Non-pigmented ciliary epithelial cell (primary cell): Measurements from ENCODE around the gene PI4KA.
"Not testable (repeated sequence)": the region's sequence is repeated elsewhere in the genome, so short reads cannot be mapped to it uniquely, and the experiment has no call there.

Source experiments
- DNase-seq: peaks from one replicate; pipeline ENCODE4 v3.0.0-alpha.2; 2010; ENCODE audit warnings: low read depth

Gene PI4KA

DNA sequence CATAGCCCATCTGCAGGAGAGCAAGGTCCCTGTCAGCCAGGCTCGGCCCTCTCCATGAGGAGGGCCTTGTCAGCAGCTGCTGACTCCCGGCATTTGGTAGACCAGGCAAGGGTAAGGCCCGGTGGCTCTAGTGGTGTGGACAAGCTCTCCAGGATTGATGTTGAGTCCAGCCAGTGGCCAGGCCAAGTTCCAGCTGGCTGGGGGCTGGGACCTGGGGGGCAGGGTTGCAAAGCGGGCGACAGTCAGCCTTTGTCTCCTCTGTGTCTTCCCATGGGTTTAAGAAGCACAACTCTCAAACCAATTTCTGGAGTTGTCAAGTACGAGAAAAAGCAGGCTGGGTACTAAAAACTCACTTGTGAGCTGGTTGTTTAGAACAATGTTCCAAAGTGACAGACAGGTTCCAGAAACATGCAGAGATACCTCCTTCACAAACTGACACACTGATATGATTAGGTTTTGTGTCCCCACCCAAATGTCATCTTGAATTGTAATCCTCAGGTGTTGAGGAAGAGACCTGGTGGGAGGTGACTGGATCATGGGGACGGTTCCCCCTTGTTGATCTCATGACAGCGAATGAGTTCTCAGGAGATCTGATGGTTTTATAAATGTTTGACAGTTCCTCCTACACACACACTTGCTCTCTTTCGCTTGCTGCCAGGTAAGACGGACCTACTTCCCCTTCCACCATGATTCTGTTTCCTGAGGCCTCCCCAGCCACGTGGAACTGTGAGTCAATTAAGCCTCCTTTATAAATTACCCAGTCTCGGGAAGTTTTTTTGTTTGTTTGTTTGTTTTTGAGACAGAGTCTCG, 137.0 kb downstream of the PI4KA start:
- no peak for DNase-seq

DNA sequence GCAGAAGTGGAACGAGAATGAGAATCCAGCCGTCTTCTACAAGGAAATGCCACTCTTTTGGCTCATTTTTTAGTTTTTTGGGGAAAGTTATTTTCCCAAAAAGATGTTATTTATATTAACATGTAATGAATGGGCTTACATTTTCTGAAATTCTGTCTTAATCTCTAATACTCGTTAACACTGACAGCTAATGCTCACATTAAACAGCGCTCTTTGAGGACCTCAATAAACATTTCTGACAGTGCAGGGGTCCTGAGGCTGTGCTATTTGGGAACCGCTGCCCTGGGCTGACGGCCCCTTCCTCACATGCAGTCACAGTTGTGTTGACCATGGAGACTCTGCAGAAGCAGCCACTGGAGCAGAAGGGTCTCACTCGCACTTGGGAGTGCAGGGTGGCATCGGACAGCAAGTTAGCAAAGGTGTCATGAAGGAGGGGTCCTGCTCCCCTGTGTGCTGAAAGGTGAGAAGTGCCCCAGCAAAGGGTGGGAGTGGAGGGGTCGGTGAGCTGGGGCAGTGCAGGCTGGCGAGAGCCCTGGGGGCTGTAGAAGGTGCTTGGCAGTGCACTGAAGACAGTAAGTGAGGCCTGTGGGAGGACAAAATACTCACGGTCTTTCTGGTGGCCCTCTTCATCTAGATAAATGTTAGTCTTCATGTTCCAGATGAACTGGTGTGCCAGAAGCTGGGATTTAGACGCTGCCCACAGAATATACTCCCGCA, 137.8 kb downstream of the PI4KA start:
- no peak for DNase-seq

DNA sequence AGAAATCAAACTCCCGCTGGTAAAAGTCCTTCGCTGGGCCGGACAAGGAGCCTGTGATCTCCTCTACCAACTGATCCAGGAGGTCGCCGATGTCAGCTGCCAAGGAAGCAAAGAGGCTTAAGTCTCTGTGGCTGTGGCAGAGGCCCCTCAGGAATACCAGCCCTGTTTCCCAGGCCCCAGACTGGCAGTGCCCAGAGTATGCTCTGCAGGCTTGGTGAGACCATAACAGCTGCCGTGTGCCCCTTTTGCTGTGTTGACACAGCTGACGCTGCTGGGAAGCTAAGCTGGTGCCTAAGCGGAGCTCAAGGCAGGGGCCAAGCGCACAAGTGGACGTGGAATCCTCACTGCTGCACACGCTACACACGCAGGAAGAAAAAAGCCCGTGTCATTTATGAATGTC, 139.9 kb downstream of the PI4KA start:
- not testable (repeated sequence) for DNase-seq

DNA sequence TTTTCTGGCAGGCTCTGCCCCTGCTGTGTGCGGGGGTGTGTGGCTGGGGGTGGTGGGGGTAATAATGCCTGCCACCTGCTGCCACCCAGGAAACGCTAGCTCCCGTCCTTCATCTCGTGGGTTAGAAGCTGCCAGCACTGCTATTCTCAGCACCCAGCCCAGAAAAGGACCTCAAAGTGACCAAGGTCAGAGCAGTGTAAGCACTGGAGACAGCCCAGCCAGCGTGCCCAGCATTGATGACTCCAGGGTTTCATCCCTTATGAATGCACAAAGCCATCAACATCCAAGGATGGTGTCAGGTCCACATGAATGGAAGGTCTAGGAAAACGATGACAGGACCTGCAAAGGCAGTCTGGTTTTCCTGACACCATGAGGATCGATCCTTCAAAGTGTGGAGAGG, 140.6 kb downstream of the PI4KA start:
- DNase-seq, result not testable (repeated sequence)

DNA sequence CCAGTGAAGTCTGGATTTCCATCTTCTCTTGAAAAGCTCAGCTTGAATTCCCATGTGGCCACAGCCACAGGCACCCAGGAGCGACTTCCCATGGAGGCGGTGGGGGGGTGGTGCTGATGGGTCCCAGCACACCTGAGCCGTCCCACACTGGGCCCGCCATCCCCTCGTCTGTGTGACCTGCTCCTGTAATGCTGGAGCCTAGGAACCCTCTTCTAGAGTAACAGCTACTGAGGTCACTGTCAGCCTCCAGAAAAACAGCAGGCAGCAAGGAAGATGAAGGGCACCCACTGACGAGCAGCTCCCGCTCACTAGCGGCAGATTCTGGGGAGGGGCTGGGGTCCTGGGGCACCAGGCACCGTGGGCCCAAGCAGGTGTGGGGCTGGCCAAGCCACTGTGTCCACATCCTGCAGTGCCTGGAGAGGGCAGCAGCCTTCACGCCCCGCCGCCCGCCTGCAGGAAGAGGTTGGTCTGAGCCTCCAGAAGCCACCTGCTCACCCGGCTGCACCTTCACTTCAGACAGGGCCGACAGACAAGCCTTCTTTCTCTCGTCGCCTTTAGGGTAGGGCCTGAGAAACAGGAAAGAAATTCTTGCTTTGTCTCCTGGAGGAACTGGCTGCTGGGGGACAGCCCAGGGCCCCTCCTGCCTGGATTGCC, 141.3 kb downstream of the PI4KA start:
- DNase-seq, result not testable (repeated sequence)

DNA sequence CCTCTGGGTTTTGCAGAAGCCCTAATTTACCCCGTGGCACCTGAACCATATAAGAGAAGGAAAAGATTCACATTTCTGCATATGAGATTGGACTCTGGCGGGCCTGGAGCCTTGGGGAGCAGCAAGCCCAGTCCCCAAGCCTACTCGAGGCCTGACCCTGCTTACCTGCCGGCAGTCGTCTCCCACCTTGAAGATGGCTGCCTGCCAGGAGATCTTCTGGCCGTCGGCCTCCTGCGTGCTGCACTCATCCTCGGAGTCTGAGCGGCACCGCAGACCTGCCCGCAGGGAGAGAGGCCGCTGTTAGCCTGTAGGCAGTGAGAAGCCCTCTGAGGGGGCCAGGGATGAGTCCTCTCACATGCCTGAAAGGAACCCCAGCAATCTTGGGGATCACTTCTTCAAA, 145.5 kb downstream of the PI4KA start:
- not testable (repeated sequence) for DNase-seq

DNA sequence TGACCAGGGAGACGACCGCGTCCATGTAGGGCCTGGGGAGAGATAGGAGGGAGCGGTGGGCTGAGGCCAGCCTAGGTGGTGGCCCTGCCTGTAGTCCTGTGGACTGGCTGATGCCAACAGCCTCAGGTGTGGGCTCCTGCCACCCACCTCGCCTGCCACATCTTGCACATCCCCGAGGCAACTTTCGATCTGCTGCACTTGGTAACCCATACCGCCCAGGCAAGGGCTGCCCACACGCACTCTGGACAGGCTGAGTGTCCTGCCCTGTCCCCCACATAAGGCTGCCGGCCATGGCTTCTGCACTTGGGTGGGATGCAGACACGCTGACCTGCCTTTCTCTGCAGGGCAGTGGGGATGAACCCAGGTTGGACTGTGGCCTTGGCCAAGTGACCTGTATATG, 148.6 kb downstream of the PI4KA start:
- DNase-seq, result not testable (repeated sequence)

DNA sequence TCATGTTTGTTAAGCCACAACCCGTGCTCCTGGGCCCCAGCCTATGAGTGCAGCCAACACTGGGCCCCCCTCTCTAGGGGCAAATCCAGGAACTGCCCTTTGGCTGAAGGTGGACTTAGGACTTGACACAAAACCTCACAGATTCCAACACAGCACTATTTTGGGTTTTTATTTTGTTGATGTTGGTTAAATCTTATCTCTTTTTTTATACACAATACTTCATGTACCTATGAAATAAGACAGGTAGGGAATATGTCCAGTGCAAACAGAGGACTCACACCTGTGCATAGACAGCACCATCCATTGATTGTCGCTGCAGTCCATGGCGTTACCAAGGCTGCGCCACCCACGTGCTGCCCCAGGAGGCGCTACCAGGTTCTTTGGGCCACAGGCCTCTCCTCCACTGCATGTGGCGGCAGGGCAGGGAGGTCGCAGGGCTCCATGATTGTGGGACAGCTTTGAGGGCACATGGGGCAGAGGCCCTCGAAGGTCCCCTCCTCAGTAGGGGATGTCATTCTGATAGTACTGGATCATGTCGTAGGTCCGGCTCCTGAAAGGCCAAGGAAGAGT, 151.0 kb downstream of the PI4KA start:
- DNase-seq, result not testable (repeated sequence)

DNA sequence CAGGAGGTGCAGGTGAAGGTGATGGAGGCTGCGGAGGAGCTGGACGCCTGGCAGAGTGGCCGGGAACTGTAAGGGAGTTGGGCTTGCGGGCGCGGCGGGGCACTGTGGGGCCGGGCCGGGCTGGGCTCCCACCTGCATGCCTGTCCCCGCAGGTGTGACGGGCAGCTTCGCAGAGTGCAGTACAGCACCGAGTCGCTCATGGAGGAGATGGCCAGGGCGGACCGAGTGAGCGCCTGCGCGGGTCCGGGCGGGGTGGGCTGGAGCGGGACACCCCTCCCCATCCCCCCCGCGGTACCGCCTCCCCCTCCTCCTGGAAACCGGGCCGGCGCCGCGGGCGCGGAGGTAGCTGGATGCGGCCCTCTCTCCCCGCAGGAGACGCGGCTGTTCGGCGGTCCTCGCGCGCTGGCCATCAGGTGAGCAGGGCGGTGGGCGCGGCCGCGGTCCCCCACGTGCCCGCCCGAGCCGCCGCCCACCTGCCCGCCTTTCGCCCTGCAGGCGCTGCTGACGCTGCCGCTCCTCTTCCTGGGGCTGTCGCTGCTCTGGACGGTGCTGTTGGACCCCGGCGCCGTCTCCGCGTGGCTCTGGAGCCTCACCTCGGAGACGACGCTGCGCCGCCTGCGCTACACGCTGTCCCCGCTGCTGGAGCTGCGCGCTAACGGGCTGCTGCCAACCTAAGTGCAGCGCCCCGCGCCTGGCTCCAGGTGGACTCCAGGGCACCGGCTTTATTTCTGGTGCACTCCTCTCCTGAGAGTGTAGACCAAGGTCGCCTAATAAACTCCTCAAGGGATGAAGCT, 154.6 kb downstream of the PI4KA start:
- DNase-seq, result not testable (repeated sequence)

DNA sequence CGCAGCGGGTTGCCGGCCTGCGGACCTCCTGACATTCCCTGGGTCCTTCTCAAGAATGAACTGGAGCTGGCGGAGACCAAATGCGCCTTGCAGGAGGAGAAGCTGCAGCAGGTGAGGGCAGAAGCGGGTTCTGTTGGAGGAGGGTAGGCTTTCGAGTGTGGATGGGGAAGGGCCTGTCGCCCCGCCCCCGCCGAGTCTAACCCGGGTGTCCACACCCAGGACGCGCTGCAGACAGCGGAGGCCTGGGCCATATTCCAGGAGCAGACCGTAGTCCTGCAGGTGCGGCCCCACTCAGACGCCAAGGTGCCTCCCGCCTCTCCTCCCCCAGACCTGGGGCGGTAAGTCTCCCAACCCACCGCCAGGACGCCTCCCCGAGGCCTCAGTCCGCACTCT, 155.2 kb downstream of the PI4KA start:
- DNase-seq, result not testable (repeated sequence)

DNA sequence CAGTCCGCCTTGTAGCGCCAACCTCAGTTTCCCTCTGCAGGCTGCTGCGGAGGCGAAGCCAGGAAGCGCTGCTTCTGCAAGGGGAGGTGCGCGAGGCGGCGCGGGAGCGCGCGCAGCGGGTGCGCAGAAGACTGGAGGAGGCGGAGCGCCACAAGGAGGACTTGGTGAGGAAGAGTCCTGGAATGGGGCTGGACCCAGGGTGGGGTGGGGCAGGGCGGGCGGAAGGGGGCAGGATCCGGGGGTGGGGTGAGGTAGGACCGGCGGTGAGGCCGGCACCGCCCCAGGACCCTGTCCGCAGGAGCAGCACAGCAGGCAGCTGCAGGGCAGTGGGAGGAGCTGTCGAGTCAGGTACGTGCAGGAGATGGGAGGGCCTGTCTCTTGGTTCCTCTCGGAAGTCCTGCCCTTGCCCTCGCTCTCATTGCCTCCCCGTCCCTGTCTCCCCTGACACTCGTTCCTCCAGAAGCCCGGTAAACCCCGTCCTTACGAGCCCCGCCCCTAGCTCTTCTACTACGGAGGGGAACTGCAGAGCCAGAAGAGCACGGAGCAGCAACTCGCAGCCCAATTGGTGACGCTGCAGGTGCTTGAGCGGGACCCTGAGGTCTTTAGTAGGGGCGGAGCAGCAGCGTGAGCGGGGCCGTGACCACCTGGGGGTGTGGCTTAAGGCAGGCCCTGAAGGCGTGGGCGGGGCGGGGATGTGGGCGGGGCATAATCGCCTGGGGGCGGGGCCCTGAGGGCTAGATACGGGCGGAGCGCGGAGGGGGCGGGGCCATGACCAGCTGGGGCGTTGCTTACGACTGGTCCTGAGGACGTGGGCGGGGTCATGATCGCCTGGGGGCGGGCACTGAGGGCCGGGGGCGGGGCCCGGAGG, 155.8 kb downstream of the PI4KA start:
- peak; percentile 55 for DNase-seq

DNA sequence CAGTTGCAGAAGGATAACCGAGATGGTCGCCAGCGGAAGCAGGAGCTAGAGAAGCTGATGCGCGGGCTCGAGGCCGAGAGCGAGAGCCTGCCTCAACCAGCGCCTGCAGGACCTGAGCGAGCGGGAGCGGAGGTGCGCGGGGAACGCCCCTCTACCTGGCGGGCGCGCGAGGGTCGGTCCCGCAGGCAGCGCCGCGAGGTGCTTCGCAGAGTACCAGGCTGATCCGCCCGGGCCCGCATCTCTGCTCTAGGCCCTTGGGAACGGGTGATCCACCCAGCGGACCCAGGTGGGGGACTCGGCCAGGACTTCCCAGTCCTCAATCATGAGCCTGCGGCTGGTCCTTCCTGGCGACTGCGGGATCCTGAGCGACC, 156.5 kb downstream of the PI4KA start:
- not testable (repeated sequence) for DNase-seq

DNA sequence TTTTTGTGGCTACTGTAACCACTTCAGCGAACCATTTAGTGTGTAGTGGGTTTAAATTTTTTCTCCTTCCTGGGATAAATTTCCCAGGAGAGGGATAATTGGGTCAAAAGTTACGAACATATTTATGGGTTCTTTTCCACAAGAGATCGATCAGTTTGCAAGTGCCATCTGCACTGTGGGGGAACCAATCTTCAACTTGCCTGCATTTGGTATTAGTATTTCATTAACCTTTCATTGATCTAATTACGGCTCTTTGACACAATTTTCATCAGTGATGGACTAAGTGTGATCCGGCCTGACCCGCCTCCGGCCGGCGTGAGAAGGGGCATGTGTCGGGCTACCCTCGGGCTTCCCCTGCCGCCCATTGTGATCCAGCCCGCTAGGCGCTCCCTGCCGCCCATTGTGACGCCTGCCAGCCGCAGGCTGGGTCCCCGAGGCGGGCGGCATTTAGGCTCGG, 156.9 kb downstream of the PI4KA start:
- not testable (repeated sequence) for DNase-seq

DNA sequence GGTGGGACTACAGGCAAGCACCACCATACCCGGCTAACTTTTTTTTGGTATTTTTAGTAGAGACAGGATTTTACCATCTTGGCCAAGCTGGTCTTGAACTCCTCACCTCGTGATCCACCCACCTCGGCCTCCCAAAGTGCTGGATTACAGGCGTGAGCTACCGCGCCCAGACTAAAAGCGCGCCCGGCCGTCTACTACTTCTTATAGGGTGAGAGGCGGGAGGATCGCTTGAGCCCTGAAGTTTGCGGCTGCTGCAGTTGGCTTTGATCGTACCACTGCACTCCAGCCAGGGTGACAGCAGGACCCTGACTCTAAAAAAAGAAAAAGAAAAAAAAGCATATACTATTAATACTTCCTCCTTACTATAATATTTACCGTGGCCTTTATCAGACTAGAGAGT, 158.3 kb downstream of the PI4KA start:
- DNase-seq, result not testable (repeated sequence)

DNA sequence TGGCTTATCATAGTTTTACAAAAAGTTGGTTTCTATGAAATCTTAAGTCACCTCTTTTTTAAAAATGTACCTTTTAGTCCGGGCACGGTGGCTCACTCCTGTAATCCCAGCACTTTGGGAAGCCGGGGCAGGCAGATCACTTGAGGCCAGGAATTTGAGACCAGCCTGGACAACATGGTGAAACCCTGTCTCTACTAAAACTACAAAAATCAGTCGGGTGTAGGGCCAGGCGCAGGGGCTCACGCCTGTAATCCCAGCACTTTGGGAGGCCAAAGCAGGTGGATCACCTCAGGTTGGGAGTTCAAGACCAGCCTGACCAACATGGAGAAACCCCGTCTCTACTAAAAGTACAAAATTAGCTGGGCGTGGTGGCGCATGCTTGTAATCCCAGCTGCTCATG, 158.8 kb downstream of the PI4KA start:
- not testable (repeated sequence) for DNase-seq

DNA sequence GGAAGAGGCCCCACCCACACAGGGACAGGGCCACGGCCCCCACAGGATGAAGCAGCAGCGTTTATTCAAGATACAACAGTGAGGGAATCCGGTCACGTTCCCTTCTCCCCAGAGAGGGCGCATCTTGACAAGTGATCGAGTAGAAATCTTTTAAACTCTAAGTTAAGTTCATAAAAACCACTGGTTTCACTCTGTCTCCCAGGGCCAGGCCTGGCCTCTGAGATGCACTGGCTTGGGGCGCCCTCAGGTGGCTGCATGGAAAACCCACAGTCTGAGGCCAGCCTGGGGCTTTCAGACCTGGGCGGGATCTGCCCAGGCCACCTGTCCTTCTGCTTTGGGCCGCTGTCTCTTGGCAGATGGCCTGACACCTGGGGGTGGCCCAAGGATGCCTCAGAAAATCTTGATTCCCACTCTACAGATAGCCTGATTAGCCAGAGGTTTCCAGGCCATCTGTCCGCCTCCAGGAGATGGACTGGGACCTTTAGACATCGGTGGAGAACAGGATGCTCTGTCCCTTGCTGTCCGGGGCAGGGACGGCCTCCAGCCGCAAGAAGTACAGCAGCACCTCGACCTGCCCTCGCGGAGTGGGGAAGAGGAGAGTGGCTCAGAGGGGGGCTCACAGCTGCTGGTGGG, 161.0 kb downstream of the PI4KA start:
- peak; percentile 47 for DNase-seq

DNA sequence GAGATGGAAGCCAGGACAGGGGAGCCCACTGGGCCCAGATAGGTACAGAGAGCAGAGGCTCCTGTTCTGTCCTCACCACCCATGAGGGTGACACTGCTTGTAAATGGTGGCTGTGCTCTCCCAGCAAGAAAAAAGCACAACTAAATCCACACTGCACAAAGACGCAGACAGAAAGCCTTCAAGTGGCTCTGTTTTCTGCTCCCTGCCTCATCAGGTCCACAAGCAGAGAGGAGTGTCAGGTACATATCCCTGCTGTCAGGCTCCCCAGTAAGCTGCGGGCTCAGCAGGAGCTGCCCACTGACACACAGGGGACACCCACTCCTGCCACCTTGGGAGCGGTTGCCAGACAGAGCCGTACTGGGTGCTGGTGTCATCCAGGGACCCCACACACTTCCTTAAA, 162.6 kb downstream of the PI4KA start:
- DNase-seq, result not testable (repeated sequence)

DNA sequence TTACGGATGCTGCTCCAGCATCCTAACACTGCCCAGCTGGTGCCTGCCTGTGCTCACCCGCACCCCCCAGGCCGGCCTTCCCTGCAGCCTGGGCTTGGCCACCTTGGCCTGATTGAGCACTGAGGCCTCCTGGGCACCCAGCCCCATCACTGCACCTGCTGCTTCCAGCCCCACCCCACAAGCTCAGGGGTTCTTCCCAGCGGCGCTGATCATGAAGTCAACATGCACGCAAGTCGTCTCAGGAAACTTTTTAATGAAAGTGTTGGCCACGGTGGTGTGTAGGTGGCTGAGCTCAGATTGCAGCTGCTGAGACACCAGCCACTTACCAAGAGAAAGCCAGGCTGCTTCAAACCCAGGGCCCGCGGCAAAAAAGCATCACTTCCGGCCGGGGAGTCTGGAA, 163.4 kb downstream of the PI4KA start:
- not testable (repeated sequence) for DNase-seq

DNA sequence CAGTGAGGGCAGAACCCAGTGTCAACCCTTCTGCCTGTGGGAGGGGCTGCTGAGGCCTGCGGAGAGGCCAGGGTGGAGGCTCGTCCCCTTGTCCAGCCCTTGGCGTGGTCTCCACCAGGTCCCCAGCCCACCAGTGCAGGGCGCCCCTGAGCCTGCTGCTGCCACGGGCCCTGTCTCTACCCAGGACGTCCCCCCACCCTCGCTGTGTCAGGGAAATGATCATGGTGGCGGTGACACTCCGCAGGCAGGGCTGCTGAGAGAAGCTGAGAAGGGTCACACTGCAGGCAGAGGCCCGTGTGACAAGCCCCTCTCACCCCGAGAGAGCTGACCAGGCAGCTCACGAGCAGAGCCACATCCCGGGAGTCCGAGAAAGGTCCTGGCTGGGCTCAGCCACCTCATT, 164.4 kb downstream of the PI4KA start:
- not testable (repeated sequence) for DNase-seq

DNA sequence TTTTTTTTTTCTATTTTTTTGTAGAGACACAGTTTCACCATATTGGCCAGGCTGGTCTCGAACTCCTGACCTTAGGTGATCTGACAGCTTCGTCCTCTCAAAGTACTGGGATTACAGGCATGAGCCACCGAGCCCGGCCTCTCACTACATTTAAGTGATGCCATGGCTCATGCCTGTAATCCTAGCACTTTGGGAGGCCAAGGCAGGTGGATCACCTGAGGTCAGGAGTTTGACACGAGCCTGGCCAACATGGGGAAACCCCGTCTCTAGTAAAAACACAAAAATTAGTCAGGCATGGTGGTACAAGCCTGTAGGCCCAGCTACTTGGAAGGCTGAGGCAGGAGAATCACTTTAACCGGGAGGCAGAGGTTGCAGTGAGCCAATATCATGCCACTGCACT, 165.7 kb downstream of the PI4KA start:
- not testable (repeated sequence) for DNase-seq
